Thyroid gland (tissue), 4 donors: ENCODE data around the gene RIBC1.

Source experiments
- CTCF ChIP-seq, 6 experiments: fragments of 200-600 bp in 3 of 6; fragments of 450-650 bp in 3 of 6; sonication (generic) in 3 of 6; IDR thresholded peaks; one replicate each; pipeline ENCODE4 v1.5.1; 2016 to 2019; ENCODE audit warnings: antibody characterized with exemption in 6 of 6, mild to moderate bottlenecking in 2 of 6, inconsistent platforms in 1 of 6, moderate library complexity in 1 of 6
- POLR2A ChIP-seq, 2 donors: fragments of 450-650 bp; IDR thresholded peaks; one replicate each; pipeline ENCODE4 v1.6.1; 2017; ENCODE audit warnings: antibody characterized with exemption in 2 of 2, mild to moderate bottlenecking in 2 of 2, moderate library complexity in 1 of 2

- TF ChIP-seq CTCF (IDR thresholded peaks at IDR 0.05): no peak
- TF ChIP-seq POLR2A (IDR thresholded peaks at IDR 0.05): no peak
Measured at GRCh38 chrX:53412446-53412845, 10.2 kb upstream of the RIBC1 start.
